HepG2 (cell line): ENCODE measurements around the gene OR51G1. TPM values are rescaled to one million over a fixed set of nuclear protein-coding genes. Genes with fewer than 3 reads are reported as not detected.
A peak's percentile ranks its signal among the peaks of the same experiment; 100 is the strongest.

Experiments
- ATAC-seq: fragments of 200-7000 bp; cut with Tn5 transposase; 3 replicates; pipeline ENCODE4 v1.9.1; 2020; ENCODE audit warnings: mild to moderate bottlenecking, moderate library complexity
- BruUV-seq: library from RNA; stranded (reverse); fragments of 400-500 nt; replicated peaks from 2 replicates; lab custom pipeline; 2021; lab: Mats Ljungman, UMichigan
- CTCF ChIA-PET: fragments of 300-600 bp; formaldehyde crosslinking; extraction: SDS; loops from one replicate; lab custom pipeline; 2021; ENCODE audit warnings: low total read pairs, inconsistent platforms, low intra/inter-chr PET ratio; lab: Yijun Ruan, JAX
- POLR2A ChIA-PET: fragments of 350-600 bp; sonication (Branson Sonifier 250); formaldehyde crosslinking; loops from one replicate; lab custom pipeline; 2020; ENCODE audit warnings: antibody characterized with exemption, inconsistent platforms; lab: Yijun Ruan, JAX
- DNase-seq: peaks from one replicate; pipeline ENCODE4 v3.0.0-alpha.2; 2015; ENCODE audit warnings: low spot score
- FAIRE-seq: peaks from 3 replicates; lab custom pipeline; 2011; peaks lifted over from hg19 to GRCh38; lab: Jason Lieb, UNC
- H2AFZ ChIP-seq: one replicate; pipeline ENCODE4 v1.6.1; 2011; ENCODE audit warnings: low read length, inconsistent platforms
- H3K27ac ChIP-seq: fragments of 300-600 bp; 3 replicates; pipeline ENCODE4 v1.8.0; 2011; ENCODE audit warnings: mixed run types, mild to moderate bottlenecking, mixed read lengths, low read length, inconsistent platforms; ENCODE audit not compliant: insufficient read depth; ENCODE audit errors: extremely low read length
- H3K27me3 ChIP-seq, 2 experiments: fragments of 200-600 bp in 1 of 2; 2 replicates in 1 of 2; 3 replicates in 1 of 2; pipeline versions ENCODE4 v1.6.0 to v1.8.0; 2011; ENCODE audit warnings: low read length in 2 of 2, mild to moderate bottlenecking in 2 of 2, moderate library complexity in 2 of 2, inconsistent platforms in 1 of 2; ENCODE audit not compliant: insufficient read depth in 2 of 2, control insufficient read depth in 1 of 2
- H3K36me3 ChIP-seq, 2 experiments: fragments of 200-600 bp in 1 of 2; replicated peaks in 1 of 2; 2 replicates in 1 of 2; 3 replicates in 1 of 2; pipeline versions ENCODE4 v1.5.1 to v1.8.0; 2011; ENCODE audit warnings: low read length in 2 of 2, inconsistent platforms in 1 of 2; ENCODE audit not compliant: insufficient read depth in 2 of 2, control insufficient read depth in 1 of 2
- H3K4me1 ChIP-seq: 2 replicates; pipeline ENCODE4 v1.5.1; 2012; ENCODE audit warnings: low read length, inconsistent platforms; ENCODE audit not compliant: insufficient read depth
- H3K4me2 ChIP-seq: 2 replicates; pipeline ENCODE4 v1.6.0; 2011; ENCODE audit warnings: low read depth, low read length, inconsistent platforms
- H3K4me3 ChIP-seq, 3 experiments: fragments of 200-600 bp in 1 of 3; sonication (generic), shearing (Covaris generic) in 1 of 3; replicated peaks in 1 of 3; 2 replicates each; pipeline ENCODE4 v1.5.1; 2011 to 2016; ENCODE audit warnings: low read length in 3 of 3, inconsistent platforms in 2 of 3, low read depth in 2 of 3, mild to moderate bottlenecking in 2 of 3, control low read depth in 1 of 3, mixed read lengths in 1 of 3; ENCODE audit not compliant: insufficient read depth in 1 of 3
- H3K79me2 ChIP-seq: one replicate; pipeline ENCODE4 v1.6.1; 2011; ENCODE audit warnings: low read length, inconsistent platforms; ENCODE audit not compliant: insufficient read depth
- H3K9ac ChIP-seq: 2 replicates; pipeline ENCODE4 v1.6.0; 2011; ENCODE audit warnings: mild to moderate bottlenecking, low read depth, low read length, inconsistent platforms; ENCODE audit not compliant: insufficient read depth
- H3K9me3 ChIP-seq: 2 replicates; pipeline ENCODE4 v1.5.1; 2012; ENCODE audit warnings: mild to moderate bottlenecking, low read length
- H4K20me1 ChIP-seq: 2 replicates; pipeline ENCODE4 v1.6.0; 2011; ENCODE audit warnings: inconsistent platforms, mild to moderate bottlenecking, low read length, moderate library complexity; ENCODE audit not compliant: insufficient read depth
- ATF7 ChIP-seq, 2 experiments: fragments of 450-650 bp in 1 of 2; sonication (generic) in 1 of 2; formaldehyde crosslinking in 1 of 2; IDR thresholded peaks; 2 replicates each; pipeline versions ENCODE4 v1.4.0 to v1.6.1; 2016 to 2020; ENCODE audit warnings: antibody characterized with exemption in 1 of 2, mild to moderate bottlenecking in 1 of 2, missing genetic modification reagents in 1 of 2
- CEBPB ChIP-seq: IDR thresholded peaks from 2 replicates; pipeline ENCODE4 v1.6.1; 2011; ENCODE audit warnings: low read depth, low read length, improper control_type of control experiment, borderline replicate concordance
- FOXC1 ChIP-seq: sonication (generic); formaldehyde crosslinking; IDR thresholded peaks from 2 replicates; pipeline ENCODE4 v1.8.0; 2022; ENCODE audit warnings: mild to moderate bottlenecking, missing genetic modification reagents, borderline replicate concordance
- MXI1 ChIP-seq: IDR thresholded peaks from 3 replicates; pipeline ENCODE4 v1.6.1; 2012; ENCODE audit warnings: low read depth, low read length, inconsistent platforms, borderline replicate concordance
- RBFOX2 ChIP-seq: fragments of 200-400 bp; formaldehyde crosslinking; IDR thresholded peaks from 2 replicates; pipeline ENCODE4 v1.6.1; 2017; ENCODE audit warnings: low read depth, mild to moderate bottlenecking, low read length
- SRSF1 ChIP-seq: fragments of 200-400 bp; formaldehyde crosslinking; optimal IDR thresholded peaks from 2 replicates; pipeline ENCODE3; 2017; ENCODE audit warnings: mild to moderate bottlenecking, low read depth, low read length, moderate library complexity
- SRSF9 ChIP-seq: fragments of 200-400 bp; formaldehyde crosslinking; IDR thresholded peaks from 2 replicates; pipeline ENCODE4 v1.6.1; 2018; ENCODE audit warnings: borderline replicate concordance, mild to moderate bottlenecking, low read depth, low read length; ENCODE audit not compliant: insufficient read depth, poor library complexity, severe bottlenecking
- TBX2 ChIP-seq: sonication (generic); formaldehyde crosslinking; IDR thresholded peaks from 2 replicates; pipeline ENCODE4 v1.5.0; 2020; ENCODE audit warnings: missing genetic modification reagents, mild to moderate bottlenecking, borderline replicate concordance
- ZMYM2 ChIP-seq: sonication (generic); formaldehyde crosslinking; IDR thresholded peaks from 2 replicates; pipeline ENCODE4 v1.8.0; 2022; ENCODE audit warnings: mild to moderate bottlenecking, missing genetic modification reagents
- WGBS: methylation state at CpG from one replicate; pipeline ENCODE4 v1.1.6; 2017; ENCODE audit warnings: low lambda C conversion rate; 5-methylcytosine and 5-hydroxymethylcytosine counted together
- in situ Hi-C: cut with HindIII; loops from 2 replicates; pipeline ENCODE4 v1.10.0; 2017; ENCODE audit warnings: low pct_unique_long_range_greater_than_20kb; ENCODE audit not compliant: extremely low pct_ligation_motif_present
- intact Hi-C: fragments of 100-400 bp; cut with micrococcal nuclease; formaldehyde crosslinking; loops from one replicate; pipeline ENCODE4 v1.10.0; 2022; ENCODE audit not compliant: unreplicated experiment
- polyA plus RNA-seq, 8 experiments: library from polyadenylated mRNA; depleted of rRNA in 3 of 8; stranded (reverse) in 7 of 8; unstranded in 1 of 8; fragments of >200 nt; fragmentation: Illumina TruSeq in 4 of 8; extraction: Trizol in 4 of 8; gene quantifications; 2 replicates each; pipeline versions ENCODE4 v1.2.1 to v1.2.3, GENCODE V29; 2011 to 2016; ENCODE audit warnings: low read depth in 4 of 8, missing spikeins in 1 of 8, mixed read lengths in 1 of 8; ENCODE audit not compliant: insufficient read depth in 1 of 8
- total RNA-seq, 5 experiments: library from RNA; depleted of rRNA; stranded (reverse); fragments of >200 nt; fragmentation: Illumina TruSeq; extraction: Trizol; gene quantifications; 2 replicates each; pipeline ENCODE4 v1.2.3, GENCODE V29; 2016; ENCODE audit warnings: low read depth in 1 of 5
- TF ChIP-seq, protein P1 (sequence below): sonication (generic); formaldehyde crosslinking; IDR thresholded peaks from 2 replicates; pipeline ENCODE4 v1.4.0; 2020; ENCODE audit warnings: missing genetic modification reagents, mild to moderate bottlenecking, borderline replicate concordance

OR51G1 gene
- total and polyA plus RNA-seq, 2 of the 13 experiments (the other 11 are each of a cell fraction or from before 2014, with no cell fraction given), result not detected

DNA sequence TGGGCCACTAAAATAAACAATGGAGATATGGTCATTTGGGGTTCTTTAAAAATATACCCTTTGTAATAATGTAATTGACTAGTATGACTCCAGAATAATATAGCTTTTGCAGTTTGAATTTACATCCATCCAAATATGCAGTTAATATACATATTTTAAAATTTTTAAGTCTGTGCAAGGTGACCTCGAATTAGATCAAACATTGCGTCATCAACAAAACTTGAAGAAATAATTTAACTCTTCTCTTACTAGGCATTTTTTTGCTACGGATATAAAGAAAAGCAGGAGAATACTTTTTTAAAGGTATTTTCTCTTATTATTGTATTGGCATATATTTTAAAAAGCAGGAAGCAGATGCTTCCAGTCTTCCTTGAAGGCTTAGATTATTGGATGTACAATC, 12.6 kb upstream of the OR51G1 start:
- no peak for ATAC-seq
- in situ Hi-C loops (no loop called here), intact Hi-C loops (no loop called here)
- no peak overlapping the region for H3K27ac ChIP-seq
- no peak overlapping the region for H3K9ac ChIP-seq
- H3K9me3 ChIP-seq, result no peaks in the 10 kb centered on the region
- H3K27me3 ChIP-seq, result no peaks in the 10 kb centered on the region
- ChIA-PET CTCF (no interaction called here), POLR2A (no interaction called here)
- FAIRE-seq, result no peak
- H2AFZ ChIP-seq, result no peak overlapping the region
- 3% methylated on average over 3 of the region's 3 CpGs for WGBS
- no peaks in the 10 kb centered on the region for H4K20me1 ChIP-seq
- no peak overlapping the region for H3K4me2 ChIP-seq
- H3K36me3 ChIP-seq, result no peaks in the 10 kb centered on the region
- H3K4me3 ChIP-seq, result no peak overlapping the region
- no peaks in the 10 kb centered on the region for H3K4me1 ChIP-seq
- no peak for DNase-seq
- no peaks in the 10 kb centered on the region for H3K79me2 ChIP-seq
- BruUV-seq, result no TSS peak
- peak; percentile 56; the same call in 1 of the 2 replicates for TF ChIP-seq ATF7 (IDR thresholded peaks at IDR 0.05)
- TF ChIP-seq ATF7 (CRISPR knock-in tag; IDR thresholded peaks at IDR 0.05), result no peak
- TF ChIP-seq CEBPB, result 0 out of 2 replicates have a peak, but pooled peaks have one; percentile 10
- TF ChIP-seq FOXC1 (CRISPR knock-in tag), result no peak

DNA sequence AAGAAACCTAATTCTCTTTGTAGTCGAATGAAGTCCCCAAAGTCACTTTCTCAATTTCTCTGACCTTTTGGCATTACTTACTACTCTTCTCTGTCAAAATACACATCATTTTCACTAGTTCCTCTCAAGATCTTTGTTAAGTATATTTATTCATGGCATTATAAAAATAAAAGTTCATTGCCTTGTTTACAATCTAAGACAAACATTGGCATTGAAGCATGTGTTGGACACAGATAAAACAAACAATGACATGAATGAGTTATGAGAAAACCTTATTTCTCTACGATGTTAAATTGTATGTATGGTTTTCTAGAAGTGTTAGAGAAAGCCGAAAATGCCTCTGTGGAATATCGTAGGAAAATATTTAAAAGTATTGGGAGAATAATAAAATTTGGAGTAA, 8.6 kb upstream of the OR51G1 start:
- POLR2A ChIA-PET, result no interaction called here
- H3K4me1 ChIP-seq, result no peaks in the 10 kb centered on the region

More for the DNA sequence above, 8.6 kb upstream of the OR51G1 start:
- in situ Hi-C loops (no loop called here), intact Hi-C loops (no loop called here)
- H3K27ac ChIP-seq, result no peak overlapping the region
- H3K4me3 ChIP-seq, result no peak overlapping the region
- H3K79me2 ChIP-seq, result no peaks in the 10 kb centered on the region
- TF ChIP-seq SRSF9 (no peak), TBX2 (CRISPR knock-in tag) (no peak), ATF7 (IDR thresholded peaks at IDR 0.05) (no peak), ATF7 (CRISPR knock-in tag; IDR thresholded peaks at IDR 0.05) (no peak), RBFOX2 (no peak), MXI1 (no peak), ZMYM2 (CRISPR knock-in tag) (no peak), SRSF1 (no peak)
- TF ChIP-seq, protein P1, sequence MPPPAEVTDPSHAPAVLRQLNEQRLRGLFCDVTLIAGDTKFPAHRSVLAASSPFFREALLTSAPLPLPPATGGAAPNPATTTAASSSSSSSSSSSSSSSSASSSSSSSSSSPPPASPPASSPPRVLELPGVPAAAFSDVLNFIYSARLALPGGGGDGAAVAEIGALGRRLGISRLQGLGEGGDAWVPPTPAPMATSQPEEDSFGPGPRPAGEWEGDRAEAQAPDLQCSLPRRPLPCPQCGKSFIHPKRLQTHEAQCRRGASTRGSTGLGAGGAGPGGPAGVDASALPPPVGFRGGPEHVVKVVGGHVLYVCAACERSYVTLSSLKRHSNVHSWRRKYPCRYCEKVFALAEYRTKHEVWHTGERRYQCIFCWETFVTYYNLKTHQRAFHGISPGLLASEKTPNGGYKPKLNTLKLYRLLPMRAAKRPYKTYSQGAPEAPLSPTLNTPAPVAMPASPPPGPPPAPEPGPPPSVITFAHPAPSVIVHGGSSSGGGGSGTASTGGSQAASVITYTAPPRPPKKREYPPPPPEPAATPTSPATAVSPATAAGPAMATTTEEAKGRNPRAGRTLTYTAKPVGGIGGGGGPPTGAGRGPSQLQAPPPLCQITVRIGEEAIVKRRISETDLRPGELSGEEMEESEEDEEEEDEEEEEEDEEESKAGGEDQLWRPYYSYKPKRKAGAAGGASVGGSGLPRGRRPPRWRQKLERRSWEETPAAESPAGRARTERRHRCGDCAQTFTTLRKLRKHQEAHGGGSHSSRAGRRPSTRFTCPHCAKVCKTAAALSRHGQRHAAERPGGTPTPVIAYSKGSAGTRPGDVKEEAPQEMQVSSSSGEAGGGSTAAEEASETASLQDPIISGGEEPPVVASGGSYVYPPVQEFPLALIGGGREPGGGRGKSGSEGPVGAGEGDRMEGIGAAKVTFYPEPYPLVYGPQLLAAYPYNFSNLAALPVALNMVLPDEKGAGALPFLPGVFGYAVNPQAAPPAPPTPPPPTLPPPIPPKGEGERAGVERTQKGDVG (CRISPR knock-in tag), result no peak
- no peaks in the 10 kb centered on the region for H3K27me3 ChIP-seq
- H4K20me1 ChIP-seq, result no peaks in the 10 kb centered on the region
- CTCF ChIA-PET, result no interaction called here
- no peak overlapping the region for H2AFZ ChIP-seq
- H3K36me3 ChIP-seq, result no peaks in the 10 kb centered on the region
- no TSS peak for BruUV-seq
- no peak overlapping the region for H3K9ac ChIP-seq
- FAIRE-seq (no peak), ATAC-seq (no peak), DNase-seq (no peak)
- H3K4me2 ChIP-seq, result no peak overlapping the region
- 22% methylated on average over 4 of the region's 4 CpGs for WGBS
- H3K9me3 ChIP-seq, result no peaks in the 10 kb centered on the region
